GM13977 (cell line): ENCODE results near the gene SMYD4.

Experiments
- DNase-seq: peaks from one replicate; pipeline ENCODE4 v3.0.0; 2012; ENCODE audit warnings: low spot score
- CTCF ChIP-seq: IDR thresholded peaks from 2 replicates; pipeline ENCODE4 v1.5.1; 2012; ENCODE audit warnings: mild to moderate bottlenecking, control low read depth; ENCODE audit not compliant: insufficient read depth; ENCODE audit errors: extremely low read depth, missing control alignments
- in situ Hi-C: fragments of 300-500 bp; cut with MboI; formaldehyde crosslinking; loops from one replicate; pipeline ENCODE4 v1.12.0; 2022; ENCODE audit warnings: low sequenced_read_pairs, low pct_unique_long_range_greater_than_20kb, mixed read lengths, inconsistent platforms; ENCODE audit not compliant: unreplicated experiment

Gene SMYD4

GRCh38 chr17:1752425-1753262, 77.1 kb downstream of the SMYD4 start:
- TF ChIP-seq CTCF = no peak
- no peak for DNase-seq
- in situ Hi-C loops = no loop called here

- in situ Hi-C loops = no loop called here
- DNase-seq = no peak
- no peak for TF ChIP-seq CTCF
These were observed 79.1 kb downstream of the SMYD4 start for GRCh38 chr17:1750628-1751027.

- TF ChIP-seq CTCF = no peak
- in situ Hi-C loops = no loop called here
- DNase-seq = no peak
These were observed 82.6 kb downstream of the SMYD4 start for GRCh38 chr17:1746975-1747543.

- TF ChIP-seq CTCF = no peak
- in situ Hi-C loops = no loop called here
- no peak for DNase-seq
These were observed 84.1 kb downstream of the SMYD4 start for GRCh38 chr17:1745513-1746020.

GRCh38 chr17:1744551-1745512, 84.9 kb downstream of the SMYD4 start:
- in situ Hi-C loops = no loop called here
- no peak for DNase-seq
- TF ChIP-seq CTCF = no peak

- no peak for TF ChIP-seq CTCF
- in situ Hi-C loops = no loop called here
- no peak for DNase-seq
These were observed 86.6 kb downstream of the SMYD4 start for GRCh38 chr17:1743088-1743439.
